Muscle of leg (tissue), 9 donors: ENCODE results near the gene GRB14. TPM values are rescaled to one million over a fixed set of nuclear protein-coding genes. Genes with fewer than 3 reads are reported as not detected.

Experiments
- polyA plus RNA-seq, 8 donors: library from polyadenylated mRNA; unstranded; fragments of 120-200 nt; gene quantifications; one replicate each; pipeline versions ENCODE4 v1.2.1 to v1.2.3, GENCODE V29; 2013; ENCODE audit warnings: inconsistent platforms in 1 of 8, low replicate concordance in 1 of 8; ENCODE audit not compliant: insufficient read length in 8 of 8, insufficient read depth in 1 of 8
- total RNA-seq: library from RNA; stranded (reverse); fragments of 120-200 nt; gene quantifications from one replicate; pipeline ENCODE4 v1.2.4, GENCODE V29; 2013

GRB14 gene
- total and polyA plus RNA-seq, 9 donors, result 1.5 to 4.3 (median 2.9) TPM

Other genes starting within 250 kb of the GRB14 start
- 7.0 TPM for gene COBLL1, start 220.3 kb upstream of the GRB14 start, total RNA-seq
- gene COBLL1, start 220.3 kb upstream of the GRB14 start, polyA plus RNA-seq, result 10 to 100 TPM in 2 of 8 donors, 1 to 10 TPM in 6; 5.6 to 11.0 (median 7.4) TPM